H9 (cell line): ENCODE results near the gene SERPINA6. TPM values are rescaled to one million over a fixed set of nuclear protein-coding genes. Genes with fewer than 3 reads are reported as not detected.

Source experiments
- DNase-seq: peaks from one replicate; pipeline ENCODE4 v3.0.0-alpha.2; 2017
- H2AFZ ChIP-seq: one replicate; pipeline ENCODE4 v1.6.1; 2013; ENCODE audit warnings: mild to moderate bottlenecking, low read length, control low read depth, moderate library complexity
- H2AK5ac ChIP-seq: 2 replicates; pipeline ENCODE4 v1.6.1; 2013; ENCODE audit warnings: low read length, control low read depth, mixed read lengths; ENCODE audit not compliant: insufficient read length
- H2BK120ac ChIP-seq: one replicate; pipeline ENCODE4 v1.6.1; 2013; ENCODE audit warnings: low read depth, mild to moderate bottlenecking, low read length, control low read depth, inconsistent platforms; ENCODE audit not compliant: poor library complexity, severe bottlenecking
- H2BK12ac ChIP-seq: 2 replicates; pipeline ENCODE4 v1.6.1; 2013; ENCODE audit warnings: low read length, control low read depth, mixed read lengths, low read depth; ENCODE audit not compliant: insufficient read length
- H2BK15ac ChIP-seq: 2 replicates; pipeline ENCODE4 v1.6.1; 2013; ENCODE audit warnings: low read depth, low read length, control low read depth
- H2BK20ac ChIP-seq: one replicate; pipeline ENCODE4 v1.6.1; 2013; ENCODE audit warnings: low read depth, mild to moderate bottlenecking, low read length, control low read depth, inconsistent platforms; ENCODE audit not compliant: poor library complexity, severe bottlenecking
- H2BK5ac ChIP-seq: 2 replicates; pipeline ENCODE4 v1.6.1; 2013; ENCODE audit warnings: low read length, control low read depth, mixed read lengths; ENCODE audit not compliant: insufficient read length
- H3K14ac ChIP-seq: 2 replicates; pipeline ENCODE4 v1.6.1; 2013; ENCODE audit warnings: low read length, control low read depth; ENCODE audit not compliant: insufficient read depth
- H3K18ac ChIP-seq: 2 replicates; pipeline ENCODE4 v1.6.1; 2013; ENCODE audit warnings: low read depth, mild to moderate bottlenecking, mixed read lengths, low read length, control low read depth; ENCODE audit not compliant: insufficient read length
- H3K23ac ChIP-seq: 2 replicates; pipeline ENCODE4 v1.6.1; 2013; ENCODE audit warnings: low read length, control low read depth, mixed read lengths, low read depth; ENCODE audit not compliant: insufficient read length
- H3K23me2 ChIP-seq: 2 replicates; pipeline ENCODE4 v1.6.1; 2013; ENCODE audit warnings: low read depth, mild to moderate bottlenecking, mixed read lengths, low read length, control low read depth; ENCODE audit not compliant: insufficient read length, poor library complexity, severe bottlenecking
- H3K27ac ChIP-seq: 2 replicates; pipeline ENCODE4 v1.5.1; 2013; ENCODE audit warnings: low read length, control low read depth, mixed read lengths, low read depth; ENCODE audit not compliant: insufficient read length
- H3K27me3 ChIP-seq: 2 replicates; pipeline ENCODE4 v1.6.1; 2013; ENCODE audit warnings: low read length, control low read depth, inconsistent platforms; ENCODE audit not compliant: insufficient read depth
- H3K4ac ChIP-seq: 2 replicates; pipeline ENCODE4 v1.6.1; 2013; ENCODE audit warnings: low read depth, mild to moderate bottlenecking, control low read depth, inconsistent platforms, low read length, moderate library complexity
- H3K4me1 ChIP-seq: 2 replicates; pipeline ENCODE4 v1.6.1; 2013; ENCODE audit warnings: low read length, control low read depth, inconsistent platforms; ENCODE audit not compliant: insufficient read depth
- H3K4me2 ChIP-seq: 2 replicates; pipeline ENCODE4 v1.6.1; 2013; ENCODE audit warnings: low read length, control low read depth, mixed read lengths; ENCODE audit not compliant: insufficient read length, insufficient read depth
- H3K56ac ChIP-seq: 2 replicates; pipeline ENCODE4 v1.6.1; 2013; ENCODE audit warnings: low read depth, mild to moderate bottlenecking, mixed read lengths, low read length, control low read depth; ENCODE audit not compliant: insufficient read length
- H3K79me1 ChIP-seq: 2 replicates; pipeline ENCODE4 v1.6.1; 2013; ENCODE audit warnings: low read depth, mild to moderate bottlenecking, moderate library complexity, low read length, control low read depth, inconsistent platforms; ENCODE audit not compliant: insufficient read depth, poor library complexity, severe bottlenecking
- H3K79me2 ChIP-seq: 2 replicates; pipeline ENCODE4 v1.6.1; 2013; ENCODE audit warnings: low read length, control low read depth, inconsistent platforms; ENCODE audit not compliant: insufficient read depth
- H3K9ac ChIP-seq: 2 replicates; pipeline ENCODE4 v1.6.1; 2013; ENCODE audit warnings: low read length, control low read depth, mixed read lengths; ENCODE audit not compliant: insufficient read length; ENCODE audit errors: extremely low read depth
- H3K9me3 ChIP-seq: one replicate; pipeline ENCODE4 v1.6.1; 2013; ENCODE audit warnings: low read depth, low read length, inconsistent platforms; ENCODE audit not compliant: control insufficient read depth
- H3T11ph ChIP-seq: one replicate; pipeline ENCODE4 v1.6.1; 2013; ENCODE audit warnings: mild to moderate bottlenecking, low read length, control low read depth, inconsistent platforms
- H4K20me1 ChIP-seq: one replicate; pipeline ENCODE4 v1.6.1; 2013; ENCODE audit not compliant: control insufficient read depth, insufficient read length, insufficient read depth
- H4K5ac ChIP-seq: 2 replicates; pipeline ENCODE4 v1.6.1; 2013; ENCODE audit warnings: low read depth, mild to moderate bottlenecking, mixed read lengths, low read length, control low read depth; ENCODE audit not compliant: insufficient read length
- H4K8ac ChIP-seq: replicated peaks from 2 replicates; pipeline ENCODE4 v1.6.1; 2013; ENCODE audit warnings: low read length, control low read depth, mixed read lengths, low read depth; ENCODE audit not compliant: insufficient read length
- H4K91ac ChIP-seq: 2 replicates; pipeline ENCODE4 v1.6.1; 2013; ENCODE audit warnings: low read depth, mild to moderate bottlenecking, moderate library complexity, mixed read lengths, low read length, control low read depth; ENCODE audit not compliant: insufficient read length
- H3K27ac Mint-ChIP-seq, 3 experiments: 2 replicates in 2 of 3; 3 replicates in 1 of 3; pipeline ENCODE4 v1.8.0; 2020 to 2021; ENCODE audit warnings: mixed read lengths in 3 of 3, mild to moderate bottlenecking in 1 of 3, moderate library complexity in 1 of 3
- H3K27me3 Mint-ChIP-seq: 2 replicates; pipeline ENCODE4 v1.8.0; 2021; ENCODE audit warnings: low read depth, mild to moderate bottlenecking, moderate library complexity, mixed read lengths
- H3K36me3 Mint-ChIP-seq, 3 experiments: 2 replicates in 2 of 3; 3 replicates in 1 of 3; pipeline ENCODE4 v1.8.0; 2020 to 2021; ENCODE audit warnings: low read depth in 3 of 3, mixed read lengths in 3 of 3; ENCODE audit not compliant: insufficient read depth in 1 of 3
- H3K4me1 Mint-ChIP-seq, 2 experiments: 2 replicates each; pipeline ENCODE4 v1.8.0; 2020; ENCODE audit warnings: mixed read lengths in 2 of 2
- H3K4me3 Mint-ChIP-seq, 2 experiments: 2 replicates in 1 of 2; 3 replicates in 1 of 2; pipeline ENCODE4 v1.8.0; 2020 to 2021; ENCODE audit warnings: mild to moderate bottlenecking in 2 of 2, mixed read lengths in 2 of 2, moderate library complexity in 1 of 2
- H3K9me3 Mint-ChIP-seq, 2 experiments: 2 replicates in 1 of 2; 3 replicates in 1 of 2; pipeline ENCODE4 v1.8.0; 2020; ENCODE audit warnings: mild to moderate bottlenecking in 2 of 2, mixed read lengths in 2 of 2, moderate library complexity in 1 of 2
- CTCF ChIP-seq: fragments of 200-600 bp; sonication (generic); conservative IDR thresholded peaks from 3 replicates; pipeline ENCODE4 v1.8.0; 2021; ENCODE audit warnings: antibody characterized with exemption, mild to moderate bottlenecking
- WGBS: extraction: QIAGEN DNeasy Blood & Tissue Kit; methylation state at CpG from one replicate; pipeline ENCODE4 v1.1.7; 2013; ENCODE audit warnings: missing lambda C conversion rate, low lambda C conversion rate, mixed read lengths; ENCODE audit not compliant: insufficient read length; ENCODE audit errors: extremely low coverage; 5-methylcytosine and 5-hydroxymethylcytosine counted together
- total RNA-seq: library from RNA; stranded (reverse); gene quantifications from 2 replicates; pipeline ENCODE4 v1.2.1, GENCODE V29; 2021

Gene SERPINA6
- total RNA-seq, 1 experiment from 2014 or later, result not detected

- no peaks in the 10 kb centered on the region for H3K27me3 ChIP-seq
- no peaks in the 10 kb centered on the region for H3K79me1 ChIP-seq
- no peak overlapping the region for H2BK15ac ChIP-seq
- no peak for TF ChIP-seq CTCF
- no peaks in the 10 kb centered on the region for H3K23me2 ChIP-seq
- no peak overlapping the region for H2BK5ac ChIP-seq
- H3K9me3 ChIP-seq, result no peaks in the 10 kb centered on the region
- H2BK120ac ChIP-seq, result no peak overlapping the region
- H3K27ac ChIP-seq, result no peak overlapping the region
- H3K56ac ChIP-seq, result no peak overlapping the region
- Mint-ChIP-seq H3K27me3 (no peaks in the 10 kb centered on the region; the same call in 1 of the 2 replicates), H3K4me1 (peaks cover 12% of the 10 kb centered on the region in 2 experiments), H3K36me3 (peaks cover 0 to 1% (median 0%) of the 10 kb centered on the region in 3 experiments; a peak in 1 of 7 replicates), H3K27ac (no peak overlapping the region), H3K4me3 (no peak overlapping the region), H3K9me3 (no peaks in the 10 kb centered on the region; a peak in 1 of 5 replicates)
- no peak overlapping the region for H3K23ac ChIP-seq
- H4K8ac ChIP-seq, result no peak overlapping the region
- H3K9ac ChIP-seq, result no peak overlapping the region
- no peak overlapping the region for H2BK20ac ChIP-seq
- no peak overlapping the region for H2AFZ ChIP-seq
- no peak overlapping the region for H2BK12ac ChIP-seq
- no peak overlapping the region for H3K14ac ChIP-seq
- H2AK5ac ChIP-seq, result no peak overlapping the region
- H3K4ac ChIP-seq, result no peak overlapping the region
- H4K20me1 ChIP-seq, result no peaks in the 10 kb centered on the region
- H3T11ph ChIP-seq, result no peak overlapping the region
- no peaks in the 10 kb centered on the region; the same call in 1 of the 2 replicates for H3K4me1 ChIP-seq
- H3K79me2 ChIP-seq, result no peaks in the 10 kb centered on the region
- whole genome bisulfite sequencing, result no CpG with 5 or more reads among the region's 1 CpG
- no peak overlapping the region for H3K18ac ChIP-seq
- no peak overlapping the region for H3K4me2 ChIP-seq
- DNase-seq, result no peak
- H4K5ac ChIP-seq, result no peak overlapping the region
- H4K91ac ChIP-seq, result no peak overlapping the region
Observed at GRCh38 chr14:94357166-94357565, 34.0 kb upstream of the SERPINA6 start.
